ENCODE measurements around the gene IL33.

IL33 gene

DNA sequence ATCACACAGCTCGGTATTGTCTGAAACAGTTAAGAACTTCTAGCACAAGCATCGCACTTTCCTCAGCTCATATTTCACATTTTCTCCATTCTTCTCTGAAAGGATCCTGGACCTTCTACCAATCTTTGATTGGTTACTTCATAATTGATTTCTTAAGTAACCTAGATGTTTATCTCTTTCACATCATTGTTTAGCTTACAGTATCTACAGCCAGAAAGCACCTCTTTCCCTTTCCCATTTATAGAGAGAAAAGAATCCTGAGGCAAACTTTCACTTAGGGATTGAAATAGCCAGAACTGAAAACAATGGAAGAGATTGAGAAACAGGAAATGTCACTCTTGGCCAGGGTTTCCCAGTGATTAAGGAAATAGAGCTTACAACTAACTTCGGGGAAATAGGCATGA is 2.5 kb downstream of the IL33 start:
- FAIRE-seq: peak; percentile 85

DNA sequence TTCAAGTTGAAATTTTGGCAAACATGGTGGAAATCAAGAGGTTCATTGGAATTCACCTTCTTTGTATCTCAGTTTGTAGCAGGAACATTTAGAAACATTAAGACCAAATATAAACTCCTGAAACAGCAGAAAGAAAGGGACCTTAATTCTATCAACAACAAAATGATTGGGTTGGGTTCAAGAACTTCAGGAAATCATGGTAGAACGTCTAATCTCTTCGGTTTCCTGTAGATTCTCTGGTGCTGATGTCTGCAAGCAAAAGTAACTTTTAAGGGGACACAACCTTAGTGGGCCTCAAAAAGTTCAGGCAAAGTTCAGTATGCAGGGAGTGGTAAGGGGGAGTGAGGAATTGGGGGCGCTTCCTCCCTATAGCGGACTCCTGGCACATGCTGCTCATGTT is 3.4 kb downstream of the IL33 start:
- no peak for FAIRE-seq

DNA sequence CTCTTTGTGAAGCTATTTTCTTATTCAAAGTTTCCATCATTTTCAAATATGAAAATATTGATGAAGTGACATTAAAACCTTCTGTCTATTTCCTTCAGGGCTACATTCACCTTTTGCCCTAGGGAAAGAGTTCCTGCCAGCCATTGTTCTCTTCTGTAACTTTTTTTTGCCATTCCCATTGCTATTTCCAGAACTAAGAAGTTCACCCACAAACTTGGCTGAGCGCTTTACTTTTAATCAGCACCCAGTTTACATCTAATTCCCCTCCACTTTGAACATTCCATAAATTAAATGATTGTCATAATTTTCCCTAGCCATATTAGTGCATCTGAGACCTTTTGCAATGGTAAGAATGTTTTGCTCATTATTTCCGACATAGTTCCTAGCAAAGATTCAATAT is 4.4 kb downstream of the IL33 start:
- no peak for FAIRE-seq

DNA sequence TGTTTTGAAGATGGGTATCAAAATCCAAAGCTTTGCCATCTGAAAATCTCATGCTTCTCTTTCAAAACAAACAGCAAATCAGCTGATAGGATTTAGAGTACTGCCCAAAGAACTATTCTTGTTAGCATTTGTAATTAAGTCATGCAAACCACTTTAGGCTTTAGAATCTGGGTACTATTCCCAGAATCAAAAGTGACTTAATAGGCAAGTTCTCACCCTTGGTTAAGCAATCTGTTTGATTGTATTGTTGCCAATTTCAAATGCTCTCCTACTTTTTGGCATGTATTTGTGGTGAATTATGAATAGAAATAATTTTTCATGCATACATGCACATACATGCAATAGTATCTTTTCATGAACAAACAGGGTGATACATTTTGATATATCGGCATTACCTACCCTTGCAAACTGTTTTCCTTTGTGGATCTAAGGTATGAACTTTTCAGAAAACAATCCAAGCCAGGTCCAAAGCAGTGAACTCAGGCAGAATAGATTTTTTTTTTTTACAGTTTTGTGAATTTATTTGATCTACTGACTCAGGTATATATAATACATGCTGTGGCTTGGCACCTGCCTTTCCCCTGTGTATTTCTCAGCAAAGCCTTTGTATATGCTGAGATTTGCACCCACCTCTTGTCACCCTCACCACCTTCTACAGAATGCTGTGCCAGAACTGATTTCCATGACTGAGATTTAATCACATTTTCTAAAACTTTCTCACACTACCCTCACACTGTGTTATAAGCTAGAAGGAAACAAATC is 9.0 kb downstream of the IL33 start:
- no peak for FAIRE-seq

DNA sequence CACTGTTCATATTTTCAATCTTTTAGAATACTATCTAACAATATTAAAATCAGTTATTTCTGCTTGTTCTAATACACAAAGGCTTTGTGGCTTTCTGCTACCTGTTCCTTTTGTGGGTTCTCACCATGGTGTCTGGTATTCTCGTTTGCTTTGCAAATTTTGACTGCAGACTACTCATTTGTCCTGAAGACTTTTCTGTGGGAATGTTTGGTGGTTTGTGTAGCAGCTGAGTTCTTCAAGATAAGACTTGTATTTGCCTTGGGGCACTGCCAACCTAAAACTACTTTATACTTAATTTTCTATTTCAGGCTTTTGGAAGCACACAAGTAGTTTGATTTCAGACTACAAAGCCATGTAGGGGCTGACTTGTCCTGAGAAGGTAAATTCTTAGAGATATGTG is 11.1 kb downstream of the IL33 start:
- no peak for FAIRE-seq

DNA sequence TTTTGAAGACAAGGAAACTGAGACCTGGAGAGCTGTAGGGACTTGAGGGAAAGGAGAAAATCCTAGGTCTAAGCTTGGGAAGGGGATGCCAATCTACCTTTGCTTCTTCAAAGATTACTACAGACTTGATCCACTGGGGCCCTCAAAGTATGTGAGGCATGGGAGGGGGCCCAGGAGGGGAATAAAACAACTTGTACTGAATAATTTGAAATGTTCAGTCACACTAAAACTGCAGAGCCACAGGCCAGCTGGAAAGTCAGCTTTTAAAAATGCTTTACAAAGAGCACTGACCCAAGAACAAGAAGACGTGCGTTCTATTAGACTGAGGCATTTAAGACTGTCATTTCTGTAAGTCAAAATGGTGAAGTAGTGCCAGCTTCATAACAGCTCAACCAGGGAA is 13.6 kb downstream of the IL33 start:
- FAIRE-seq: no peak

DNA sequence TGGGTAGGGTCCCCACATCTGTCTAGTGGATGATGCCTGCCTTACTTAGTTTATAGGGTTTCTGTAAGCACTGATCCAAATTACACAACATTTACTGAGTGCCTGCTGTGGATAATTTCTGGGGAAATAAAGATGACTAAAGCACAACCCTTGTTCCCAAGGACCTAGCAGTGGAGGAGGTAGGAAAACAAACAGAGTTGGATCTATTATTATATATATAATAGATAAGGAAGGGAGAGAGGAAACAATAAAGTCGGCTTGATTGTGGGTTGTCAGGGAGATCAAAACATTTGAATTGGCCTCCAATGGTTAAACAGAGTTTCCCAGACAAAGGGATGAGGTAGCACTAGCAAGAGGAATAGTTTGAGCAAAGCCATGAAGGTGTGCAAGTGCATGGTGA is 14.0 kb downstream of the IL33 start:
- no peak for FAIRE-seq

DNA sequence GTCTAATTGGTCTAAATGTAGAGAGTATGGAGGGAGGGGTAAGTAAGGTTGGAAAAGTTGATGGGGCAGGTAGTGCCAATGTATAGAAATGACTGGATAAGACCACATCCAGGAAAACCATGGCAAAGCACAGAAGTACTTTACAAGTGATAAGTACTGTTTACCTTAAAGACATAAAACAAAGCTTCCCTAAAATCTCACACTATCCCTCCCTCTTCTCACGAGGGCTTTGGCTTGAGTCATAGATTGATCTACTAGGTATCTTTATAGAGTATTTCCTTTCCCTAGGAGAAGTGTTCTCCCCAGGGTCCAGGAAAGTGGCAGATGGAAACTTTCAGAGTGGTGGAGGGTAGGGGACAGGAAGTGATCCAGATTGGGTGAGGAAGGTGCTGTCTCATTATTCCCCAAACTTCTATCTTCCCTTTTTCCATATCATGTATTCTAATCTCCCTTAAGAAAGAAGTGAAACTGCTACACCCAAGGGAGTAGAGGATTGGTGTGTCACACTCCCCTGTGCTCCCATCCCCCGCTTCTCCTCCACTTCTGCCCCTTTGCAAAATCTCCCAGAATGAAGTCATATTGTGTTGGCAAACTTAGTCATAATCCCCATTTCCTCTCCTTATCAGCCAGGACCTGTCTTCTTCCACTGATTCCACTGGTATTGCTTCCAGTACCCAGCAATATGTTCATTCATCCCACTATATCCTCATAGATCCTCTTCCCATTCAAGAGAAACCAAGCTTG is 14.6 kb downstream of the IL33 start:
- no peak for FAIRE-seq

DNA sequence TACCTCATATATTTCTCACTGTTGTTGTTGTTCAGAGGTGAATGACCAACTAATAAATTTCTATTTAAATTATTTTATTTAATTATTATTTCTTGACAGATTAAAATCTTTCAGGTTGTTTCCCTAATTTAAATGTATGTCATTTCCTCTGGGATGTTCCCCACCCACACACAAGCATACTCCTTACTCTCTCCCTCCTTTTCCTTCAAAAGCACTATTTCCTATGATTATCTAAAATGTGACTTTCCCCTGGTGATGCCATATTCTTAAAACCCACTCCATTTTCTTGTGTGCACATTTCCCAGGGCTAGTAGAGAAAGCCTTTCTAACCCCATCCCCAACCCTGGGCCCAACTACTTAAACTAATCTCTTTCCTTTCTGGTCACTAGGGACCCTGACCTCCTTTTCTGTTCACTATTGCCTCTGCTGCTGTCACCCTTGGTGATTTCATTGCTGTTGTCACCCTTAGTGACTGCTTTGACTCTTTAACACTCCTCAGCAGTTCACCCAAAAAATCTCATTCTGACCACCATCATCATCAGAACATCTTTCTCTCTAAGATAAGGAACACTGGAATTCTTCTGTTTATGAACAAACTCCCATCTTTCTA is 16.8 kb downstream of the IL33 start:
- peak; percentile 50 for FAIRE-seq

DNA sequence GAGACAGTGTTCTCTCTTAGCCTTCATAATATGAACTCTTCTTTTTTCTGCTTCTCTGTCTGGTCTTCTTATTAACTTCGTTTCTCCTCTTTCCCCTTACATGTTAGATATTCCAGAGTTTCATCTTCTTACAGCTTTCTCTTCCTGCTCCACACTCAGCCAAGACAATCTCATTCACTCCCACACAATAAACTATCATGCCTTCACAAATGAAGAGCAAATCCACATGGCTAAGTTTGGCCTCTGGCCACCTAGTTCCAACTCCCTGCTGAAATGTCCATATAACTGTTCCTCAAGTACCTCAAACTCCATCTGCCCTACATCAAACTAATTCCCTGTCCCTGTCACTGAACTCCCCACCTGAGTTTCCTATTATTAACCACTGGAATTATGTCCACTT is 18.4 kb downstream of the IL33 start:
- FAIRE-seq: peak; percentile 26

DNA sequence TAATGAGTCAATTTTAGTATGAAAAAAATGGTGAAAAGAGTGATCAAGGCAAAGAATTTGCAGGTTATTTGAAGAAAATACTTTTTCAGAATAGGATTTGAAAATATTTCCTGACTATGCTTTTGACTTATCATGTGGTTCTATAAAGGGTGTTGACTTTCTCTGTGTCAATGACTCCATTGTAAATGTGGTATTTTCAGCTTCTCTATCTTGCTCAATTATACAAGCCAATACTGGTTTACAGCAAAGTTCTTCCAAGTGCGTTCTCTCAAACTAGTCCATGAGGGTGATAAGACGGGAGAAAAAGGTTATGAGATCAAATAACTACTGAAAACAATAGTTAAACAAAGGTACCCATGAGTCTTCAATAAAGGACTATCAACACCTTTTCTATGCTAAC is 21.7 kb downstream of the IL33 start:
- FAIRE-seq: no peak

DNA sequence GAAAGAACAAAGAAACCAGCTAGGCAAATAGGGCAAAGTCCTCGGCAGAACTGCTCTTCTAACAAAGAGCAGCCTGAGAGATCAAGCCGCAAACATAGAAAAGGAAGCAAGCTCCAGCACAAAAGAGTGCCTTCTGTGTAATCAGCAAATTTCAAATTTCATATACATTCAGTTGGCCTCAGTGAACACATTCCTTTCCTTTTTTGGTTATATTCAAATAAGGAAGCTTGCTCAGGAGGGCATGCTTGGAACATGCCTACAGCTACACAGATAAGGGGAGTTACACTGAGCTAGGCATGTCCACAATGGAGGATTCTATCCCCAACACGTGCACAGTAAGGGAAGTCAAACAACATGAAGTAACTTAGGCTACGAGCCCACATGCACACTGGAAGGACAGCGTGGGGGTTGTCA is 23.4 kb downstream of the IL33 start:
- FAIRE-seq: no peak

DNA sequence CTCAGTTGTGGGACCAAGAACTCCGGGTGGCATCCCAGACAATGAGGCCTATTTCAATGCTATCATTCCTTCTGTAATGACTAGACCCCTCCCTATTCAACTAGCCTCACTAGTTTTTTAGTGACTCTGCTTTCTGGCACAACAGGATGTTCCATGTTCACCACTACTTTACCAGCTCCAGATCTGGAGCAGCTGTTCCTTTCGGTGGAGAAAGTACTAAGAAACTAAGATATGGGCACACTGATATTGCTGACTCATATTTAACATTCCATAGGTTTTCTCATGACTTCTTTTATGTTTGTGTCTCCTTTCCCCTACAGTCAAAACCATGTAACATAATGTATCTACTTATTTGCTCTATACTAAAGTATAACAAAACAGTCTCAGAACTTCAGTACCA is 24.1 kb downstream of the IL33 start:
- no peak for FAIRE-seq

DNA sequence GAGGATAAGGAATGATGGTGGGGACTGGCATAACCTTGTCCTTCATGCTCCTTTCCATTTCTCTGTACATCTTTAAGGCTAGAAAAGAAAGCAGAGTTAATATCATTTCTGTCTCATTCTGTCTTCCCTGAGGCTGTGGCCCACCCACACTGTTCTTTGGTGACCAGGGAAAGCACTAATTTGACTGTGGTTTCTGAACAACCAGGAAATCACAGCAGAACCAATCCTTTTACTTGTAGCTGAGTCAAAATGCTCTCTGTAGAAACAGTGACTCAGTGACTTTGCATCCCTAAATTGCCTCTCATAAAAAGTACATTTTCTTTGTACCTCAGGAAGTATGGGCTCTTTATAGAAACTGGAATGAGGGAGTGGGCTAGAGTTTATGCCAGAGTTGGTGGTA is 28.1 kb downstream of the IL33 start:
- FAIRE-seq: no peak

DNA sequence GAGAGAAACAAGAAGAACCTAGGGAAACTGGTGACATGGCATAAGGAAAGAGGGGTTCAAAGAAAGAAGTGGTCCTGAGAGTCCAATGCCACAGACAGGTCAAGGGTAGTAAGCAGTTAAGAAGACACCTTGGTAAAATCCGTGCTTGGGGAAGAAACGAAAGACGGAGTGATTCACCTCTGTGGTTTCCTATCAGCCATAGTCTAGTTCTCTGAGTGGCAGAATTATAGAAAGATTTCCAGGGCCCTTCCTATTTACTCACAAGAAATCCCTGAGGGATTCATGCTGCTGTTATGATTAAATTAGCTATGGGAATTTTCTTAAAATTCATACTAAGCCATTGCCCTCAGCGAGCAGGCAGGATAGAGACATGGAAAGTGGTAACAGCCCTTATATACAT is 31.7 kb downstream of the IL33 start:
- no peak for FAIRE-seq

DNA sequence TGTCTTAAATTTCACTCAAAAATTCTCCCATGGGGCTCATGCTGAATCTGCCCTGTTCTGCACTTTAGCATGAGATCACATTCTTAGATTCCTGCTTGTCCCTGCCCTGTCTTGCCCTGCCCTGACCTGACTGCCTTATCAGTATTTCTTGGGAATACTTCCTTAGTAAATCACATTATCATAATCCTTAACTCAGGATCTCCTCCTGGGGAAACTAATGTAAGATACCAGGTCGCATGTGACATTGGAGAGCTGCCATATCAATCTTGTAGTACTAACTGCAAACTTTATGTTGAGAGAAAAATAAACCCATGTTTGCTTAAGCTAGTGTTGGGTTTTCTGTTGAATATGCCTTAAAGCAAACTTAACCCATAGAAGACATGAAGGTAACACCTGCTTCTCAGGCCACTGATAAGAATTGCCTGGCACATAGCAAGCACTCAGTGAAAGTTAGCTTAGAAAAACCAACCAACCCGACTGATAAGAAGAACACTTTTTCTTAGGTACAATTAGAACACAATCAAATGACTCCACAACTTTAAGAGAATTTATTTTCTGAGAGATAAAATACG is 53.3 kb downstream of the IL33 start:
- FAIRE-seq: no peak

DNA sequence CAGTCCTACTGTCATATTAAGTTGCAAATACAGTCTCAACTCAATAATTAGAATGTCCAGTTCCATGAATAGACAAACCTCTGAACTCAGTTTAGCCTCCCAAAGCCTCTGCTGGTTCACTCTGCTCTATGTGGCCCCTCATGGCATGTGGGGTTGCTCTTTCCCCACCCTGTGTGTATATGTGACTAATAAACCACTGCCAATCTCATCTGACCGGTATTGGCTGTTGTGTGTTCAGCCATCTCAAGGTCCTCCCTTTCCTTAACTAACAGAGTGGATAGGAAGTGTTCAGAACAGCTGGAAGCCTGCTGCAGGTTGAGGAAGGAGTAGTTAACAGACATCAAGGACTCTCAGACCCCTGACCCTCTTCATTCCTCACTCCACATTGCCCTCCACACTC is 55.3 kb downstream of the IL33 start:
- no peak for FAIRE-seq

DNA sequence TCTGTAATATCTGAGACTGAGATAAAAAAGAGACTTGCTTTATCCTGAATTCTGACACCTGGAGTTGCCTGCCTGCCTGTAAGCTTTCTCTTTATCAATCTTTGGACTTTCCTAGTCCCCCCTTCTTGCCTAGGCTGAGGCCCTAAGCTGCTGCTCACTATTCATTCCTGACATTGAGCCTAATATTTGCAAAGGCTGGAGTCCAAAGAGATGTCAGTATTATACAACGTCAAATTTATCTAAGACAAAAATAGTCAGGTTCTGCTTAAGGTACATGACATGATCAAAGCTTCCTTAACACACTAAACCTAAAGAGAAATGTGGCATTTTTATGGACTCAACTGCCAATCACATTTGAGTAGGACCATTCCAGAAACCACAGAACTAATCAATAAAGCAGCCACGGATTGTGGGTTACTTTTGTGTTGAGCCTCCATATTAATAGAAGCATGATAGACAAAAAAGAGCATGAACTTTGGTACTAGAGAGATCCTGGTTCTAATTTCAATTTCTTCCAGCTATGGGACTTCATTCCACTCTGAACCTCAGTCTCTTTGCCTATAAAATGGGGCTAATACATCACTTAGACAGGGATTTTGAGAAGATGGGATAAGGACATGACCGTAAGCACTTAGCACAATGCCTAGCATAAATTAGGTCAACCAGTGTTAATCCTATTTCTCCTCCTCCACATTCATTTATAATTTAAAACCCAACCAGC is 56.1 kb downstream of the IL33 start:
- no peak for FAIRE-seq

DNA sequence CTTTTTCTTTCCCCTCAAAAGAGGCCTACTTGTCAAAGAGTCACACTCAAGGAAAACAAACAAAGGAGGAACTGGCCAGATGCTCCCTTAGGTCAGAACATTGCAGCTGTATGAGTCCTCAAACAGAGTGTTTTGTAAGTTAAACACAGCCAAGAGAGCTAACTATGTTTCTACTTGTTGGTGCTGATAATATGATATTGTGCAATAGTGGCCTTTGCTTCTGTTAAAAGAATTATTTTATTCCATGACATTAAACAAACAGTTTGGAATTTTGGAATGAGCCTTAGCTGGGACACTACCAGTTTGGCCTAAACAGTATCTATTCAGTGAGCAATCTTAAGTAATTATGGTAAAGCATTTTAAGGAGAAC is 56.6 kb downstream of the IL33 start:
- peak; percentile 97 for FAIRE-seq

DNA sequence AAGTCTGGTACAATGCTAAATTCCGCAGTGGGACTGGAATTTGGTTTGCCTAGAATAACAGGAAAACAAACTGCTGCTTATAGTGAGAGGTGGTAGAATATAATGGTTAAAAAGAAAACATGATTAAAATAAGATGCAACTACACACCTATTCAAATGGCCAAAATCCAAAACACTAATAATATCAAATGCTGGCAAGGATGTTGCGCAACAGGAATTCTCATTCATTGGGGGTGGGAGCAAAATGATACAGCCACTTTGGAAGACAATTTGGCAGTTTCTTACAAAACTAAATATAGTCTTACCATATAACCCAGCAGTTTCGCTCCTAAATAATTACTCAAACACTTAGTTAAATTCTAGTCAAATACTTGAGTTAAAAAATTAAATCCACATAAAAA is 61.8 kb downstream of the IL33 start:
- FAIRE-seq: no peak

DNA sequence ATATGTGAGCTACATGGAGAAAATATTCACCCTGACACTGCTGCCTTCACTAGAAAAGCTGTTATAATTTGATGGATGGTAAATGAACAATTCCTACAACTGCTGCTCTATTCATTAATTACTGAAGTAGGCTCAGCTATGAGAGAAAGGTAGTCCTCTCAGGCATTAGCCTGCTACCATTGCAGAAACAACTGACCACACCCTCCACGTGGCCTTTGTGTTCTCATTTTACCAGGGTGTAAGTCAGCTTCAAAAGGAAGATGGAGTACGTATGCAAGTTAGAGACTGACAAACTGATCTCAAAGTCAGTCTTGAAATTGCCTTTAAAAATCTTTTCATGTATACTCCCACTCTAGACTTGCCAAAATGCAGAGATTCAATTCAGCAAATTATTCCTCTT is 86.3 kb downstream of the IL33 start:
- no peak for FAIRE-seq

DNA sequence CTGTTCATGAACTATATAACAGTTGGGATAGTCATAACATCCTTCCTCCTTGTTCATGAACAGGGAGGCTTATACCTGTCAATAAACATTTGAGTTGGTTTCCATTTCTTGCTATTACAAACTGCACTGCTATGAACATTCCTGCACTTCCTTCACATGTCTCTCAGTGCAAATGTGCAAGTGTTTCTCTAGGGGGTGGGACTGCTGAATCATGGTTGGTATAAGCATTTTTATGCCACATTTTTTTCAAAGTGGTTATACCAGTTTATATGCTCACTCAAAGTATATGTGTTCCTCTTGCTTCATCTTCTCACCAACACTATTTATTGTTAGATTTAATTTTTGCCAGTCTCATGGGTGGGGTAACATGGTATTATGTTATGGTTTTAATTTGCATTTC is 86.8 kb downstream of the IL33 start:
- FAIRE-seq: no peak

DNA sequence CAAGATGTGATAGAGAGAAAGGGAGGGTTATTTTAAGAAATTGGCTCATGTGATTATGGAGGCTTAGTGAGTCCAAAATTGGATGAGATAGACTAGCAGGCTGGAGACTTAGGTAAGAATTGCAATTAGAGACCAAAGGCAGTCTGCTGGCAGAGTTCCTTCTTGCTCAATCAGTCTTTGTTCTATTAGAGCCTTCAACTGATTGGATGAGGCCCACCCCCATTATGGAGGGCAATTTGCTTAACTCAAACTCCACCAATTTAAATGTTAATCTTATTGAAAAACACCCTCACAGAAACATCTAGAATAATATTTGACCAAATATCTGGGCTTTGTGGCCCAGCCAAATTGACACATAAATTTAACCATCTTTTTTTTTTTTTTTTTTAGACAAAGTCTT is 88.6 kb downstream of the IL33 start:
- FAIRE-seq: no peak
